ENCODE data around the gene TNFRSF19. TPM values are rescaled to one million over a fixed set of nuclear protein-coding genes. Genes with fewer than 3 reads are reported as not detected.

Gene TNFRSF19
- polyA plus RNA-seq, 1 donor, result 6.8 TPM

- Histone ChIP-seq H3K9me3 (ENCODE audit: control insufficient read depth, low read depth, low read length) (no peaks in the 10 kb centered on the region), H3K27me3 (ENCODE audit: control insufficient read depth, insufficient read depth, low read length) (no peaks in the 10 kb centered on the region), H3K4me1 (ENCODE audit: control insufficient read depth, insufficient read depth, low read length) (no peaks in the 10 kb centered on the region), H3K27ac (ENCODE audit: low read length) (no peak overlapping the region), H3K36me3 (ENCODE audit: control insufficient read depth, insufficient read depth, low read length) (no peaks in the 10 kb centered on the region), H3K4me3 (ENCODE audit: low read length) (no peak overlapping the region)
- no peak for DNase-seq
- WGBS (ENCODE audit: insufficient coverage, low lambda C conversion rate), result 43% methylated on average over 1 of the region's 10 CpGs
These were observed 82.9 kb downstream of the TNFRSF19 start for GRCh38 chr13:23652909-23653726.

GRCh38 chr13:23654111-23655110 lies 84.2 kb downstream of the TNFRSF19 start:
- no peaks in the 10 kb centered on the region for H3K27me3 ChIP-seq (ENCODE audit: control insufficient read depth, insufficient read depth, low read length)
- no CpG with 5 or more reads among the region's 11 CpGs for WGBS (ENCODE audit: insufficient coverage, low lambda C conversion rate)
- DNase-seq, result no peak
- no peaks in the 10 kb centered on the region for H3K36me3 ChIP-seq (ENCODE audit: control insufficient read depth, insufficient read depth, low read length)
- no peak overlapping the region for H3K4me3 ChIP-seq (ENCODE audit: low read length)
- no peaks in the 10 kb centered on the region for H3K9me3 ChIP-seq (ENCODE audit: control insufficient read depth, low read depth, low read length)
- no peak overlapping the region for H3K27ac ChIP-seq (ENCODE audit: low read length)
- no peaks in the 10 kb centered on the region for H3K4me1 ChIP-seq (ENCODE audit: control insufficient read depth, insufficient read depth, low read length)

- Histone ChIP-seq H3K27ac (ENCODE audit: low read length) (no peak overlapping the region), H3K9me3 (ENCODE audit: control insufficient read depth, low read depth, low read length) (no peaks in the 10 kb centered on the region), H3K4me1 (ENCODE audit: control insufficient read depth, insufficient read depth, low read length) (no peaks in the 10 kb centered on the region), H3K36me3 (ENCODE audit: control insufficient read depth, insufficient read depth, low read length) (no peaks in the 10 kb centered on the region), H3K27me3 (ENCODE audit: control insufficient read depth, insufficient read depth, low read length) (no peaks in the 10 kb centered on the region), H3K4me3 (ENCODE audit: low read length) (no peak overlapping the region)
- WGBS (ENCODE audit: insufficient coverage, low lambda C conversion rate), result 100% methylated on average over 1 of the region's 3 CpGs
- no peak for DNase-seq
These were observed 85.1 kb downstream of the TNFRSF19 start for GRCh38 chr13:23655321-23655720.

- Histone ChIP-seq H3K27ac (ENCODE audit: low read length) (no peak overlapping the region), H3K27me3 (ENCODE audit: control insufficient read depth, insufficient read depth, low read length) (no peaks in the 10 kb centered on the region), H3K9me3 (ENCODE audit: control insufficient read depth, low read depth, low read length) (no peaks in the 10 kb centered on the region), H3K4me3 (ENCODE audit: low read length) (no peak overlapping the region), H3K4me1 (ENCODE audit: control insufficient read depth, insufficient read depth, low read length) (no peaks in the 10 kb centered on the region), H3K36me3 (ENCODE audit: control insufficient read depth, insufficient read depth, low read length) (no peaks in the 10 kb centered on the region)
- 42% methylated on average over 2 of the region's 4 CpGs for WGBS (ENCODE audit: insufficient coverage, low lambda C conversion rate)
- DNase-seq, result peak in 1 of 2 donors; percentile 18
These were observed 86.6 kb downstream of the TNFRSF19 start for GRCh38 chr13:23656637-23657371.

GRCh38 chr13:23658929-23659541 lies 88.8 kb downstream of the TNFRSF19 start:
- Histone ChIP-seq H3K9me3 (ENCODE audit: control insufficient read depth, low read depth, low read length) (no peaks in the 10 kb centered on the region), H3K36me3 (ENCODE audit: control insufficient read depth, insufficient read depth, low read length) (no peaks in the 10 kb centered on the region), H3K4me1 (ENCODE audit: control insufficient read depth, insufficient read depth, low read length) (no peaks in the 10 kb centered on the region), H3K4me3 (ENCODE audit: low read length) (no peak overlapping the region), H3K27ac (ENCODE audit: low read length) (no peak overlapping the region), H3K27me3 (ENCODE audit: control insufficient read depth, insufficient read depth, low read length) (no peaks in the 10 kb centered on the region)
- DNase-seq, result no peak
- WGBS (ENCODE audit: insufficient coverage, low lambda C conversion rate), result 100% methylated on average over 2 of the region's 15 CpGs

GRCh38 chr13:23660249-23660648 lies 90.0 kb downstream of the TNFRSF19 start:
- H3K4me1 ChIP-seq (ENCODE audit: control insufficient read depth, insufficient read depth, low read length), result no peaks in the 10 kb centered on the region
- WGBS (ENCODE audit: insufficient coverage, low lambda C conversion rate), result no CpG with 5 or more reads among the region's 9 CpGs
- no peak overlapping the region for H3K27ac ChIP-seq (ENCODE audit: low read length)
- no peak for DNase-seq
- no peaks in the 10 kb centered on the region for H3K27me3 ChIP-seq (ENCODE audit: control insufficient read depth, insufficient read depth, low read length)
- no peaks in the 10 kb centered on the region for H3K9me3 ChIP-seq (ENCODE audit: control insufficient read depth, low read depth, low read length)
- no peaks in the 10 kb centered on the region for H3K36me3 ChIP-seq (ENCODE audit: control insufficient read depth, insufficient read depth, low read length)
- H3K4me3 ChIP-seq (ENCODE audit: low read length), result no peak overlapping the region

- no peak for DNase-seq
- H3K36me3 ChIP-seq (ENCODE audit: control insufficient read depth, insufficient read depth, low read length), result no peaks in the 10 kb centered on the region
- H3K27me3 ChIP-seq (ENCODE audit: control insufficient read depth, insufficient read depth, low read length), result no peaks in the 10 kb centered on the region
- no peak overlapping the region for H3K4me3 ChIP-seq (ENCODE audit: low read length)
- no peaks in the 10 kb centered on the region for H3K4me1 ChIP-seq (ENCODE audit: control insufficient read depth, insufficient read depth, low read length)
- WGBS (ENCODE audit: insufficient coverage, low lambda C conversion rate), result no CpG with 5 or more reads among the region's 8 CpGs
- H3K27ac ChIP-seq (ENCODE audit: low read length), result no peak overlapping the region
- no peaks in the 10 kb centered on the region for H3K9me3 ChIP-seq (ENCODE audit: control insufficient read depth, low read depth, low read length)
These were observed 96.4 kb downstream of the TNFRSF19 start for GRCh38 chr13:23666582-23666981.

- Histone ChIP-seq H3K4me1 (ENCODE audit: control insufficient read depth, insufficient read depth, low read length) (no peaks in the 10 kb centered on the region), H3K27me3 (ENCODE audit: control insufficient read depth, insufficient read depth, low read length) (no peaks in the 10 kb centered on the region), H3K4me3 (ENCODE audit: low read length) (no peak overlapping the region), H3K36me3 (ENCODE audit: control insufficient read depth, insufficient read depth, low read length) (no peaks in the 10 kb centered on the region), H3K27ac (ENCODE audit: low read length) (no peak overlapping the region), H3K9me3 (ENCODE audit: control insufficient read depth, low read depth, low read length) (no peaks in the 10 kb centered on the region)
- no peak for DNase-seq
- WGBS (ENCODE audit: insufficient coverage, low lambda C conversion rate), result 100% methylated on average over 1 of the region's 6 CpGs
These were observed 97.5 kb downstream of the TNFRSF19 start for GRCh38 chr13:23667750-23668149.

GRCh38 chr13:23668562-23668961 lies 98.3 kb downstream of the TNFRSF19 start:
- no peak for DNase-seq
- no peaks in the 10 kb centered on the region for H3K27me3 ChIP-seq (ENCODE audit: control insufficient read depth, insufficient read depth, low read length)
- no peaks in the 10 kb centered on the region for H3K4me1 ChIP-seq (ENCODE audit: control insufficient read depth, insufficient read depth, low read length)
- H3K36me3 ChIP-seq (ENCODE audit: control insufficient read depth, insufficient read depth, low read length), result no peaks in the 10 kb centered on the region
- H3K4me3 ChIP-seq (ENCODE audit: low read length), result no peak overlapping the region
- WGBS (ENCODE audit: insufficient coverage, low lambda C conversion rate), result 100% methylated on average over 5 of the region's 9 CpGs
- H3K27ac ChIP-seq (ENCODE audit: low read length), result no peak overlapping the region
- no peaks in the 10 kb centered on the region for H3K9me3 ChIP-seq (ENCODE audit: control insufficient read depth, low read depth, low read length)
